ENCODE measurements around the gene C6orf120. TPM values are rescaled to one million over a fixed set of nuclear protein-coding genes. Genes with fewer than 3 reads are reported as not detected.

C6orf120 gene
- total RNA-seq, 1 donor from 2014 or later, result 29.7 TPM

- DNase-seq, result no peak
- TF ChIP-seq CTCF (IDR thresholded peaks at IDR 0.05; ENCODE audit: partially characterized antibody, unreplicated experiment), result no peak
- no peak overlapping the region for H3K27ac Mint-ChIP-seq (ENCODE audit: unreplicated experiment)
- H3K4me1 Mint-ChIP-seq (ENCODE audit: low read depth, unreplicated experiment), result no peaks in the 10 kb centered on the region
- H3K4me3 Mint-ChIP-seq (ENCODE audit: unreplicated experiment), result no peak overlapping the region
- H3K9me3 Mint-ChIP-seq (ENCODE audit: unreplicated experiment), result no peaks in the 10 kb centered on the region
- H3K27me3 Mint-ChIP-seq (ENCODE audit: unreplicated experiment), result no peaks in the 10 kb centered on the region
- peaks cover 7% of the 10 kb centered on the region for H3K36me3 Mint-ChIP-seq (ENCODE audit: unreplicated experiment)
These were observed 26.9 kb upstream of the C6orf120 start for GRCh38 chr6:169675011-169675410.

GRCh38 chr6:169677096-169677495, 24.8 kb upstream of the C6orf120 start:
- H3K36me3 Mint-ChIP-seq (ENCODE audit: unreplicated experiment), result peaks cover 21% of the 10 kb centered on the region
- DNase-seq, result no peak
- H3K9me3 Mint-ChIP-seq (ENCODE audit: unreplicated experiment), result no peaks in the 10 kb centered on the region
- no peak overlapping the region for H3K27ac Mint-ChIP-seq (ENCODE audit: unreplicated experiment)
- no peaks in the 10 kb centered on the region for H3K27me3 Mint-ChIP-seq (ENCODE audit: unreplicated experiment)
- no peaks in the 10 kb centered on the region for H3K4me1 Mint-ChIP-seq (ENCODE audit: low read depth, unreplicated experiment)
- no peak overlapping the region for H3K4me3 Mint-ChIP-seq (ENCODE audit: unreplicated experiment)
- no peak for TF ChIP-seq CTCF (IDR thresholded peaks at IDR 0.05; ENCODE audit: partially characterized antibody, unreplicated experiment)

GRCh38 chr6:169678342-169678741, 23.6 kb upstream of the C6orf120 start:
- no peak for TF ChIP-seq CTCF (IDR thresholded peaks at IDR 0.05; ENCODE audit: partially characterized antibody, unreplicated experiment)
- Mint-ChIP-seq H3K9me3 (ENCODE audit: unreplicated experiment) (no peaks in the 10 kb centered on the region), H3K27ac (ENCODE audit: unreplicated experiment) (no peak overlapping the region), H3K36me3 (ENCODE audit: unreplicated experiment) (peaks cover 24% of the 10 kb centered on the region), H3K27me3 (ENCODE audit: unreplicated experiment) (no peaks in the 10 kb centered on the region), H3K4me3 (ENCODE audit: unreplicated experiment) (no peak overlapping the region), H3K4me1 (ENCODE audit: low read depth, unreplicated experiment) (no peaks in the 10 kb centered on the region)
- no peak for DNase-seq

- no peak for TF ChIP-seq CTCF (IDR thresholded peaks at IDR 0.05; ENCODE audit: partially characterized antibody, unreplicated experiment)
- no peaks in the 10 kb centered on the region for H3K27me3 Mint-ChIP-seq (ENCODE audit: unreplicated experiment)
- no peak for DNase-seq
- peaks cover 48% of the 10 kb centered on the region for H3K36me3 Mint-ChIP-seq (ENCODE audit: unreplicated experiment)
- H3K27ac Mint-ChIP-seq (ENCODE audit: unreplicated experiment), result no peak overlapping the region
- no peaks in the 10 kb centered on the region for H3K4me1 Mint-ChIP-seq (ENCODE audit: low read depth, unreplicated experiment)
- no peaks in the 10 kb centered on the region for H3K9me3 Mint-ChIP-seq (ENCODE audit: unreplicated experiment)
- H3K4me3 Mint-ChIP-seq (ENCODE audit: unreplicated experiment), result no peak overlapping the region
These were observed 17.9 kb upstream of the C6orf120 start for GRCh38 chr6:169684056-169684455.

- no peak for TF ChIP-seq CTCF (IDR thresholded peaks at IDR 0.05; ENCODE audit: partially characterized antibody, unreplicated experiment)
- Mint-ChIP-seq H3K36me3 (ENCODE audit: unreplicated experiment) (peaks cover 51% of the 10 kb centered on the region), H3K27me3 (ENCODE audit: unreplicated experiment) (no peaks in the 10 kb centered on the region), H3K4me3 (ENCODE audit: unreplicated experiment) (no peak overlapping the region), H3K27ac (ENCODE audit: unreplicated experiment) (no peak overlapping the region), H3K9me3 (ENCODE audit: unreplicated experiment) (peaks cover 3% of the 10 kb centered on the region), H3K4me1 (ENCODE audit: low read depth, unreplicated experiment) (no peaks in the 10 kb centered on the region)
- DNase-seq, result no peak
These were observed 16.1 kb upstream of the C6orf120 start for GRCh38 chr6:169685860-169686259.

All from glutamatergic neuron (in vitro differentiated cells).